Hindlimb muscle (tissue), 1 donor: ENCODE results near the gene MAP3K5. TPM values are rescaled to one million over a fixed set of nuclear protein-coding genes. Genes with fewer than 3 reads are reported as not detected.
"Not testable (repeated sequence)": the region's sequence is repeated elsewhere in the genome, so short reads cannot be mapped to it uniquely, and the experiment has no call there.

Experiments used
- DNase-seq: peaks from one replicate; pipeline ENCODE4 v3.0.0-alpha.2; 2013
- polyA plus RNA-seq: library from polyadenylated mRNA; unstranded; fragments of 120-200 nt; gene quantifications from one replicate; pipeline ENCODE4 v1.2.1, GENCODE V29; 2013; ENCODE audit not compliant: insufficient read length

Gene MAP3K5
- polyA plus RNA-seq, 1 donor = 3.1 TPM

GRCh38 chr6:136720045-136720770 is 72.1 kb downstream of the MAP3K5 start:
- DNase-seq = no peak

- no peak for DNase-seq
Observed at GRCh38 chr6:136719280-136720044, 72.8 kb downstream of the MAP3K5 start.

GRCh38 chr6:136718476-136718875 is 73.8 kb downstream of the MAP3K5 start:
- DNase-seq = no peak

- peak; percentile 29 for DNase-seq
Observed at GRCh38 chr6:136717716-136717990, 74.6 kb downstream of the MAP3K5 start.

- no peak for DNase-seq
Observed at GRCh38 chr6:136716917-136717715, 75.2 kb downstream of the MAP3K5 start.

- DNase-seq = not testable (repeated sequence)
Observed at GRCh38 chr6:136712642-136713041, 79.6 kb downstream of the MAP3K5 start.

GRCh38 chr6:136711644-136712043 is 80.6 kb downstream of the MAP3K5 start:
- DNase-seq = no peak

- no peak for DNase-seq
Observed at GRCh38 chr6:136710877-136711552, 81.3 kb downstream of the MAP3K5 start.

GRCh38 chr6:136709429-136709828 is 82.8 kb downstream of the MAP3K5 start:
- DNase-seq = no peak

GRCh38 chr6:136706430-136706829 is 85.8 kb downstream of the MAP3K5 start:
- DNase-seq = no peak

- DNase-seq = no peak
Observed at GRCh38 chr6:136703331-136703865, 88.9 kb downstream of the MAP3K5 start.

- DNase-seq = no peak
Observed at GRCh38 chr6:136701045-136701444, 91.2 kb downstream of the MAP3K5 start.

- no peak for DNase-seq
Observed at GRCh38 chr6:136699358-136699757, 92.9 kb downstream of the MAP3K5 start.

GRCh38 chr6:136696783-136697364 is 95.4 kb downstream of the MAP3K5 start:
- no peak for DNase-seq

- DNase-seq = no peak
Observed at GRCh38 chr6:136696238-136696637, 96.0 kb downstream of the MAP3K5 start.

- DNase-seq = no peak
Observed at GRCh38 chr6:136695412-136695811, 96.9 kb downstream of the MAP3K5 start.

GRCh38 chr6:136693090-136693489 is 99.2 kb downstream of the MAP3K5 start:
- no peak for DNase-seq

GRCh38 chr6:136687894-136688293 is 104.4 kb downstream of the MAP3K5 start:
- not testable (repeated sequence) for DNase-seq

GRCh38 chr6:136685540-136686108 is 106.7 kb downstream of the MAP3K5 start:
- no peak for DNase-seq

- no peak for DNase-seq
Observed at GRCh38 chr6:136684466-136684865, 107.8 kb downstream of the MAP3K5 start.

GRCh38 chr6:136683209-136683941 is 108.9 kb downstream of the MAP3K5 start:
- no peak for DNase-seq
